ENCODE measurements around the gene TSPAN17. TPM values are rescaled to one million over a fixed set of nuclear protein-coding genes. Genes with fewer than 3 reads are reported as not detected.

TSPAN17 gene
- total RNA-seq, 1 donor from 2014 or later: 53.9 TPM

DNA sequence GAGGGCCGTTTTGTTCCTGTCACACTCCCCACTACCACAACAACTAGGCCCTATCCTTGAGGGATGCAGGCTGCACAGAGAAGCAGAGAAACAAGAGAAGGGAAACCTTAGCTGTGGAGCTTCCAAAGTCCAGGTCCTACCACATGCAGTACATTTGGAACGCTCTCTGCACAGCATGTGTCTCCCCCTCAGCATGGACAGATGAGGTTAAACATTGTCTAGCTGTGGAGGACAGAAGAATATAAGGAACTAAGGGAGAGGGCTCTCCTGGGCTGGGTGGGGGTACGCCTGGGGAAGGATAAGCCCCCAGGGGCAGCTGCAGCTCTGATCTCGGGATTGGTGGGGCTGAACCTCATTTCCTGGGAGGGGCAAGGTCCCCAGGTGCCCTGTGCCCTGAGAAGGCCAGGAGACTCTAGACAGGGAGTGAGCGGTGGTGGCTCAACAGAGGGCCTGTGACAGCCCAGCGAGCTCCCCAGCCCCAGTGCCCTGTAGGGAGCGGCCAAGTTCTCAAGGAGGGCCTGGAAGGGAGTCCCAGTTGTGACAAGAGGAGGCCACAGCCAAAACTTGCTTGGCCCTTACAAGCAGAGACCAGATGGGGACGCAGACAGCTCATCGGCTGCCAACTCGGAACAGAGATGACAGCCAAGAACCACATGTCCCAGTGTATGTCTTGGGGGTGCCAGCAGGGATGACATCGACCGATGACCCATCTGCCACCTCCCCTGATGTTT lies 30.1 kb downstream of the TSPAN17 start:
- DNase-seq (ENCODE audit: low read depth): no peak
- peaks cover 34% of the 10 kb centered on the region for H3K27me3 ChIP-seq (ENCODE audit: control insufficient read depth, insufficient read depth, low read length)
- TF ChIP-seq, protein P1, sequence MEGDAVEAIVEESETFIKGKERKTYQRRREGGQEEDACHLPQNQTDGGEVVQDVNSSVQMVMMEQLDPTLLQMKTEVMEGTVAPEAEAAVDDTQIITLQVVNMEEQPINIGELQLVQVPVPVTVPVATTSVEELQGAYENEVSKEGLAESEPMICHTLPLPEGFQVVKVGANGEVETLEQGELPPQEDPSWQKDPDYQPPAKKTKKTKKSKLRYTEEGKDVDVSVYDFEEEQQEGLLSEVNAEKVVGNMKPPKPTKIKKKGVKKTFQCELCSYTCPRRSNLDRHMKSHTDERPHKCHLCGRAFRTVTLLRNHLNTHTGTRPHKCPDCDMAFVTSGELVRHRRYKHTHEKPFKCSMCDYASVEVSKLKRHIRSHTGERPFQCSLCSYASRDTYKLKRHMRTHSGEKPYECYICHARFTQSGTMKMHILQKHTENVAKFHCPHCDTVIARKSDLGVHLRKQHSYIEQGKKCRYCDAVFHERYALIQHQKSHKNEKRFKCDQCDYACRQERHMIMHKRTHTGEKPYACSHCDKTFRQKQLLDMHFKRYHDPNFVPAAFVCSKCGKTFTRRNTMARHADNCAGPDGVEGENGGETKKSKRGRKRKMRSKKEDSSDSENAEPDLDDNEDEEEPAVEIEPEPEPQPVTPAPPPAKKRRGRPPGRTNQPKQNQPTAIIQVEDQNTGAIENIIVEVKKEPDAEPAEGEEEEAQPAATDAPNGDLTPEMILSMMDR (IDR thresholded peaks at IDR 0.05; ENCODE audit: insufficient read depth, low read length, poor library complexity, severe bottlenecking): no peak
- no peaks in the 10 kb centered on the region for H3K36me3 ChIP-seq (ENCODE audit: control insufficient read depth, insufficient read depth, low read length)
- no peak overlapping the region for H3K4me3 ChIP-seq (ENCODE audit: low read depth, low read length)

GRCh38 chr5:176678584-176678983 lies 31.3 kb downstream of the TSPAN17 start:
- Histone ChIP-seq H3K4me3 (ENCODE audit: low read depth, low read length) (no peak overlapping the region), H3K27me3 (ENCODE audit: control insufficient read depth, insufficient read depth, low read length) (peaks cover 38% of the 10 kb centered on the region), H3K36me3 (ENCODE audit: control insufficient read depth, insufficient read depth, low read length) (no peaks in the 10 kb centered on the region)
- no peak for DNase-seq (ENCODE audit: low read depth)
- TF ChIP-seq, protein P1 (IDR thresholded peaks at IDR 0.05; ENCODE audit: insufficient read depth, low read length, poor library complexity, severe bottlenecking): no peak

- DNase-seq (ENCODE audit: low read depth): no peak
- TF ChIP-seq, protein P1 (IDR thresholded peaks at IDR 0.05; ENCODE audit: insufficient read depth, low read length, poor library complexity, severe bottlenecking): no peak
- Histone ChIP-seq H3K27me3 (ENCODE audit: control insufficient read depth, insufficient read depth, low read length) (peaks cover 38% of the 10 kb centered on the region), H3K36me3 (ENCODE audit: control insufficient read depth, insufficient read depth, low read length) (no peaks in the 10 kb centered on the region), H3K4me3 (ENCODE audit: low read depth, low read length) (no peak overlapping the region)
Observed at GRCh38 chr5:176679365-176680225, 32.3 kb downstream of the TSPAN17 start.

DNA sequence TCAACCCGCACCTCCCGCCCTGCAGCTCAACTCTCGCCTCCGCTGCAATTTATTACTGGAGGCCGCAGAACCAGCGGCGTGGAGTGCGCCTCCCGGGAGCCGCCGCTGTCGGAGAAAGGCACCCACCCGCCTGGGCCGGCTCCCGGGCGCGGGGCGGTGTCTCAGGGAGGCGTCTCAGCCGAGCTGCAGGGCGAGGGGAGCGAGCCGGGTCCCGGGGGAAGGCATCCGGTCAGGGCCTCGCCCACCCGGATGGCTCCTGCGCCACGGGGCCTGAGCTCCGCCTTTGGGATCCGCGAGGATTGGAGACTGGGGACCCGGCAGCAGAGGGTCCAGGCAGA lies 32.9 kb downstream of the TSPAN17 start:
- TF ChIP-seq, protein P1 (IDR thresholded peaks at IDR 0.05; ENCODE audit: insufficient read depth, low read length, poor library complexity, severe bottlenecking): no peak
- DNase-seq (ENCODE audit: low read depth): no peak
- Histone ChIP-seq H3K36me3 (ENCODE audit: control insufficient read depth, insufficient read depth, low read length) (no peaks in the 10 kb centered on the region), H3K27me3 (ENCODE audit: control insufficient read depth, insufficient read depth, low read length) (peaks cover 38% of the 10 kb centered on the region), H3K4me3 (ENCODE audit: low read depth, low read length) (no peak overlapping the region)

DNA sequence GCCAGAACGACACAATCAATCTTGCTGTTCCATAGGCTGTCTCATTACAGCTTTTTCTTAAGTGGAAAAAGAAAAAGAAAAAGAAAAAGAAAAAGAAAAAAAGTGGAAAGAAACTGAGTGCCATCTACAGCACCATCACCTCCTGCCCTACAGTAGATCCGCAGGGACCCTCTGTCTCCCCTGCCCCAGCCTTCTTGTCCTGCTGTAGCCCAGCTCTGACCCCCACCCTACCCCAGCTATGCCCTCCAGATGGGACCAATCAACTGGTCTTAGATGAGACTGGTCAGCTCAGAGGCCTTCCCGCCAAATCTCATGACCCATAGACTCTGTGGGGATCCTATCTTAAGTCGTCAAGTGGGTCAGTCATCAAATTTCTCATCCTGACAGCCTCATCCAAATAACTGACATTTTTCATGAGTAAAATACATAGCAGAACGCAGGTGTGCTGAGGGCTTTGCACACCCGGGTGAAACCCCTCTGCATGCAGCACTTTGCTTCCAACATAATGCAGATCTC lies 34.8 kb downstream of the TSPAN17 start:
- no peaks in the 10 kb centered on the region for H3K36me3 ChIP-seq (ENCODE audit: control insufficient read depth, insufficient read depth, low read length)
- TF ChIP-seq, protein P1 (IDR thresholded peaks at IDR 0.05; ENCODE audit: insufficient read depth, low read length, poor library complexity, severe bottlenecking): no peak
- peaks cover 38% of the 10 kb centered on the region for H3K27me3 ChIP-seq (ENCODE audit: control insufficient read depth, insufficient read depth, low read length)
- no peak overlapping the region for H3K4me3 ChIP-seq (ENCODE audit: low read depth, low read length)
- no peak for DNase-seq (ENCODE audit: low read depth)
